HG02970 (cell line): ENCODE results near the gene OR6Y1.

Source experiments
- ATAC-seq: cut with Tn5 transposase; IDR thresholded peaks from one replicate; pipeline ENCODE4 v1.9.1; 2021; ENCODE audit warnings: mild to moderate bottlenecking, moderate library complexity, moderate number of reproducible peaks; ENCODE audit not compliant: unreplicated experiment, low FRiP score

The OR6Y1 gene

DNA sequence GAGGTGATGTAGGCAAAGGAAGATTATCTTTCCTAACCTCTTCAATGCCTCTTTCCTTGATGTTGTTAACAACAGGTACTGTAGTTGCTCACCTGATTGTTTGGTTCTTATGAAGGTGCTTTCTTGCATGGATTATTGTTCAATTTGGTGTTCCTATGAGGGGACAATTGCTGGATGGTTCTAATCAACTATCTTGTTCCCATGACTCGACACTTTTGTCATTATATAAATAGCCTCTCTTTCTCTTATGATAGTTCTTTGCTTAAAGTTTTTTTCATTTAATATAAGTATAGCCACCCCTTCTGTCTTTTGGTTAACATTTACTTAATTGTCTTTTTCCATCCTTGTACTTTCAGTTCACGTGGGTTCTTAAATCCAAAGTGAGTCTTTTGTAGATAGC is 46.7 kb downstream of the OR6Y1 start:
- no peak for ATAC-seq

DNA sequence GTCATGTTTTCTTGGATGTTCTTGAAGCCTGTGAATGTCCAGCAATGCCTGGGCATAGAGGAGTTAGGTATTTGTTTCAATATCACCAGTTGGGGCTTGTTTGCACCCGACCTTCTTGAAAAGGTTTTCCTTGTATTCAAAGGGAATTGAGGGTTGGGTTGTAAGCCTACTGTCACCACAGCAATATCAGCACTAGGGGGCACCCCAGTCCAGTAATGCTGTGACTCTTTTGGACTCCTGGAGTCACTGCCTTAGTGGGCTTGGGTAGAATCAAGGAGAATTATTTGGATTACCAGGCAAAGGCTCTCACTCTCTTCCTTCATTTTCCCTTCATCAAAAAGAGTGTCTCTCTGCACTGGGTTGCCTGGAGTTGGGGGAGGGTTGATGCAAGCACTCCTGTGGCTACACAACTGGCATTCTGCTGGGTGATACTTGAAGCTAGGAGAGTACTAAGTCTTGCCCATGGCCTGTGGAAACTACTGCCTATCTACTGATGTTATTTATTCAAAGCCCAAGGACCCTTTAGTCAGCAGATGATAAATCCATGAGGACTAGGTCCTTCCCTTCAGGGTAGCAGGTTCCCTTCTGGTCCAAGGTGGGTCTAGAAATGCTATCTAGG is 47.7 kb downstream of the OR6Y1 start:
- no peak for ATAC-seq

DNA sequence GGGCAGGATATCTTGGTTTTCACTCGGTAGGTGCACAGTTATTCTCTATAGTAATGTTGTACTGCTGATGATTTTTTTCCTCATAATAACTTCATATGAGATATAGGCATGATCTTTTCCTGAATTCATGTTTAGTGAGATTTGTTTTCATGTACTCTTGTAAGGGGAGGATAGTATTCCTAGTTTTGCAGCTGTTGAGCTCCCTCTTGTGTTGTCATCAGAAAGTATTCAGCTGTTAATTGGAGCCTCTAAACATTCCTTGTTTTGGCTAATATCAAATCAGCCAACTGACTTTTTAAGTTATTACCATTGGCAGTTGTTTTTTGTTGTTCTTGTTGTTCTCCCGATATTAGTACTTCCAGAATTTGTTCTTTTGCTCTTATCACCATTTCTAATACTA is 57.8 kb downstream of the OR6Y1 start:
- ATAC-seq: no peak

DNA sequence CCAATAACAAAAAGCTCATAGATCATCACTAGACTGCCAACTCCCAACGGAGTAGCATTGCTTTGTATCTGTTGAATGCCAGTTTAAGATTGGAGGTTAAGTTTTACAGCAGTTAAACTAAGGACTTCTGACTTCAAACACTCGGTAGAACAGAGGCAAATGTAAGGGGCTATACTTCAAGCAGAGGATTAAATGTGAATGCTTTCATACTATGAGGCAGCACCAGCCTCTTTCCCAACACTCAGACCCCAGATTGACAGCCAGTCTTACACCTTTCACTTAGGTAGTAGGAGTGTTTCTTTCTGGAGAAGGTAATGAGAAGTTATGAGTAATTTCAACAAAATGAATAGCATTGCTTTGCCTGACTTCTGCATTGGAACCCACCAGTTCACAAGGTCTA is 59.4 kb downstream of the OR6Y1 start:
- ATAC-seq: no peak
